Measurements from ENCODE around the gene RGS7. TPM values are rescaled to one million over a fixed set of nuclear protein-coding genes. Genes with fewer than 3 reads are reported as not detected.

The RGS7 gene
- total and polyA plus RNA-seq, 7 donors = 0.04 TPM; not detected in 6

DNA sequence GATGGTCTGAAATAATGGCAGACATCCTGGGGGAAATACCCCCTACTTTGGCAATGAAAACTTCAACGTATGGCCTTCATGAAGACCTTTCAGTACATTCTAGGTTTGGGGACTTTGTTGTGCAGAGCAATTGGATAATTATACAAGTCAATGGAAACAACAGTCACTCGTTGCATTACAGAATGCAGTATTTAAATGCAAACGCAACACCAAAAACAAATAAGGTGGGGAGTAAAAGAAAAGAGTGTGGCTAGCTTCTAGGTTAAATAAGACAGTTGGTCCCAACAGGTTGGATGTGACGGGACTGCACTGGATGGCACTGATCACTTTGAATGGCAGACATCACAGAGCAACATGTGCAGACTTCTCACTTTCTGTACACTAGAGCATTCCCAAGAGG lies 386.8 kb downstream of the RGS7 start:
- H3K27me3 ChIP-seq (ENCODE audit: insufficient read depth in 3 of 3, low read length in 2 of 3) = no peaks in the 10 kb centered on the region
- H3K9me3 ChIP-seq = no peaks in the 10 kb centered on the region
- DNase-seq (no peak), ATAC-seq (no peak)
- WGBS, 3 donors = 51 to 66% (median 63%) methylated on average over 4 of the region's 4 CpGs
- no peaks in the 10 kb centered on the region for H3K4me1 ChIP-seq
- H3K4me3 ChIP-seq = no peak overlapping the region
- intact Hi-C loops (cut with DNase I) = no loop called here
- TF ChIP-seq, protein P1, sequence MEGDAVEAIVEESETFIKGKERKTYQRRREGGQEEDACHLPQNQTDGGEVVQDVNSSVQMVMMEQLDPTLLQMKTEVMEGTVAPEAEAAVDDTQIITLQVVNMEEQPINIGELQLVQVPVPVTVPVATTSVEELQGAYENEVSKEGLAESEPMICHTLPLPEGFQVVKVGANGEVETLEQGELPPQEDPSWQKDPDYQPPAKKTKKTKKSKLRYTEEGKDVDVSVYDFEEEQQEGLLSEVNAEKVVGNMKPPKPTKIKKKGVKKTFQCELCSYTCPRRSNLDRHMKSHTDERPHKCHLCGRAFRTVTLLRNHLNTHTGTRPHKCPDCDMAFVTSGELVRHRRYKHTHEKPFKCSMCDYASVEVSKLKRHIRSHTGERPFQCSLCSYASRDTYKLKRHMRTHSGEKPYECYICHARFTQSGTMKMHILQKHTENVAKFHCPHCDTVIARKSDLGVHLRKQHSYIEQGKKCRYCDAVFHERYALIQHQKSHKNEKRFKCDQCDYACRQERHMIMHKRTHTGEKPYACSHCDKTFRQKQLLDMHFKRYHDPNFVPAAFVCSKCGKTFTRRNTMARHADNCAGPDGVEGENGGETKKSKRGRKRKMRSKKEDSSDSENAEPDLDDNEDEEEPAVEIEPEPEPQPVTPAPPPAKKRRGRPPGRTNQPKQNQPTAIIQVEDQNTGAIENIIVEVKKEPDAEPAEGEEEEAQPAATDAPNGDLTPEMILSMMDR (IDR thresholded peaks at IDR 0.05) = no peak
- H3K27ac ChIP-seq = no peak overlapping the region
- no peaks in the 10 kb centered on the region for H3K36me3 ChIP-seq (ENCODE audit: insufficient read depth in 1 of 2, low read depth in 1 of 2)

DNA sequence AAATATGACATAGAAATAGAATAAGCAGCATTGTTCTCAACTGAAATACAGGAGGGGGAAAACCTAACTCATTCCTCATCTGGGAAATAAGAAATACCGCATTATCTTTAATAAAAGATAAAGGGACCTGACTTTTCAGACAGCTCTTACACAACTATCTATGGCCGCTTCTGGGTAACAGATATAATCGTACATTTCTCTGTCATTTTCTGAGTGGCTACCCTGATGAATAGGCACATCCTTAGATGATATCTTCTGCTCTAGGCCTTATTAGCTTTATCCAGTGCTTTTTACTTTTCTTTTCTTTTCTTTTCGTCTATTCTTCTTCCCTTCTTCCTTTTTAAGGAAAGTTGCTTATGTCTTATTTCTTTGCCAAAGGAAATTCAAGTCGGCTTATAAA lies 388.1 kb downstream of the RGS7 start:
- H3K27ac ChIP-seq = no peak overlapping the region
- H3K4me1 ChIP-seq = no peaks in the 10 kb centered on the region
- ATAC-seq = no peak
- no peak for DNase-seq
- intact Hi-C loops (cut with DNase I) = loop anchor here in 1 of 2 donors (2.0 kb wide), 1 partner anchor 20 kb away; no protein-coding TSS in a partner anchor
- no peaks in the 10 kb centered on the region for H3K27me3 ChIP-seq (ENCODE audit: insufficient read depth in 3 of 3, low read length in 2 of 3)
- TF ChIP-seq, protein P1 (IDR thresholded peaks at IDR 0.05) = no peak
- no peak overlapping the region for H3K4me3 ChIP-seq
- 85 to 92% (median 90%) methylated on average over 5 of the region's 5 CpGs for whole genome bisulfite sequencing, 3 donors
- no peaks in the 10 kb centered on the region for H3K9me3 ChIP-seq
- no peaks in the 10 kb centered on the region for H3K36me3 ChIP-seq (ENCODE audit: insufficient read depth in 1 of 2, low read depth in 1 of 2)

DNA sequence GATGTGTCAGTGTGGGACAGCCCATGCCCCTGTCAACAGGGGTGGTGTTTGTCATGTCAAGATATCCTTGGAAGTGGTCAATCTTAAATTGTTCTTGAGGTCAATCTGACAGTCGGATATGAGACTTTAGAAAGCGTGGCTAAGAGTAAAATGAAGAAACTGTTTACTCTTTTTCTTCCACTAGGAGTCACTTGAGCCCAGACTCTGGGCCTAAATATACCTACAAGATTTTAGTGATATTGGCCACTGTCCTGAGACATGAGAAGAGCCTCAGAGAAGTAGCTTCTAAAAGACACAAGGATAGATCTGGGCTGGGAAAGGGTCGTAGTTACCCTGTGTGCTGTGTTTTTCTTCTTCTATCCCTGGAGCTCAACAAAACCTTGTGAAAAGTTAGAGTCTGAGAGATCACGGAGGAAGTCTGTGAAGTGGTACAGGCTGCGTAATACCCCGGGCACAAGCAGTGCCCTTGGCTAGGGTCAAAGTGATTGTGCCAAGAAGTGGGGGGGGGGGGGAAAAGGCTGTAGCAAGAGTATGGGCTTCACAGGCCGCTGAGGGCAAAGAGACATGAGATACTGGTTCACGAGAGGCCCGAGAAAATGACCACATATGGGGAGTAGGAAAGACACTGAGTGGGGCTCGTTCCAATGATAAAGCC lies 389.8 kb downstream of the RGS7 start:
- no peaks in the 10 kb centered on the region for H3K9me3 ChIP-seq
- no peaks in the 10 kb centered on the region for H3K27me3 ChIP-seq (ENCODE audit: insufficient read depth in 3 of 3, low read length in 2 of 3)
- H3K4me3 ChIP-seq = no peak overlapping the region
- intact Hi-C loops (cut with DNase I) = no loop called here
- H3K36me3 ChIP-seq (ENCODE audit: insufficient read depth in 1 of 2, low read depth in 1 of 2) = no peaks in the 10 kb centered on the region
- no peak overlapping the region for H3K27ac ChIP-seq
- DNase-seq (no peak), ATAC-seq (no peak)
- H3K4me1 ChIP-seq = no peaks in the 10 kb centered on the region
- TF ChIP-seq, protein P1 (IDR thresholded peaks at IDR 0.05) = no peak
- 82 to 85% (median 83%) methylated on average over 10 of the region's 10 CpGs for WGBS, 3 donors

DNA sequence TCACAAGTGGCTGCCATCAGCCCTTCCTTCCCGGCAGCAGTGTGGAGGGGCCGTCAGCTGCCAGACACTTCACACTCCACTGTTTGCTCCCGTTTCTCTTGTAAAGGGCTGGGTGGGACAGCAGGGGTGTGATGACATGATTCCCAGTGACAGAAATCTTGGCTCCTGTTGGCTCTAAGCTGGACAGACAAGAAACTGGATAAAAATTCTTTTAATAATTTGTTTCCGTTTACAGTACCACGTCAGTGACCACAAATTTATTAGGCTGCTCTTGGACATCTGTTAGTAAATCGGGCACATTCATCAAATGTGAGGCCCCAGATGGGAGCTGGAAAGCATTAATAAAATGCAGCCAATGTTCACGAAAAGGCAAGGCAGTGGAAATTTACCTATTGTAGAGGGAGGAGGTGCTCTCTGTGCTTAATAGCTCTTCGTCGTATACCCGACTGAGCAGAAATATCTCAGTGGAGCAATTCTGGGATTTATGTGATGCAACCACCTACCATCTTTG lies 391.4 kb downstream of the RGS7 start:
- intact Hi-C loops (cut with DNase I) = no loop called here
- WGBS, 3 donors = 24 to 28% (median 27%) methylated on average over 10 of the region's 10 CpGs
- no peak overlapping the region for H3K4me3 ChIP-seq

More for the DNA sequence above, 391.4 kb downstream of the RGS7 start:
- H3K4me1 ChIP-seq = no peaks in the 10 kb centered on the region
- TF ChIP-seq, protein P1 (IDR thresholded peaks at IDR 0.05) = no peak
- H3K9me3 ChIP-seq = no peaks in the 10 kb centered on the region
- H3K27ac ChIP-seq = no peak overlapping the region
- ATAC-seq (no peak), DNase-seq (no peak)
- no peaks in the 10 kb centered on the region for H3K36me3 ChIP-seq (ENCODE audit: insufficient read depth in 1 of 2, low read depth in 1 of 2)
- H3K27me3 ChIP-seq (ENCODE audit: insufficient read depth in 3 of 3, low read length in 2 of 3) = no peaks in the 10 kb centered on the region

All from psoas muscle (tissue), 8 donors.